ENCODE measurements around the gene GLI3. TPM values are rescaled to one million over a fixed set of nuclear protein-coding genes. Genes with fewer than 3 reads are reported as not detected.

GLI3 gene
- polyA plus RNA-seq, 4 donors: 13.3 to 17.0 (median 14.2) TPM

- no peak for DNase-seq (ENCODE audit: low read depth in 4 of 4, low spot score in 2 of 4)
Measured at GRCh38 chr7:42110333-42110732, 126.7 kb downstream of the GLI3 start.

- DNase-seq (ENCODE audit: low read depth in 4 of 4, low spot score in 2 of 4): no peak
Measured at GRCh38 chr7:42108803-42109528, 128.0 kb downstream of the GLI3 start.

DNA sequence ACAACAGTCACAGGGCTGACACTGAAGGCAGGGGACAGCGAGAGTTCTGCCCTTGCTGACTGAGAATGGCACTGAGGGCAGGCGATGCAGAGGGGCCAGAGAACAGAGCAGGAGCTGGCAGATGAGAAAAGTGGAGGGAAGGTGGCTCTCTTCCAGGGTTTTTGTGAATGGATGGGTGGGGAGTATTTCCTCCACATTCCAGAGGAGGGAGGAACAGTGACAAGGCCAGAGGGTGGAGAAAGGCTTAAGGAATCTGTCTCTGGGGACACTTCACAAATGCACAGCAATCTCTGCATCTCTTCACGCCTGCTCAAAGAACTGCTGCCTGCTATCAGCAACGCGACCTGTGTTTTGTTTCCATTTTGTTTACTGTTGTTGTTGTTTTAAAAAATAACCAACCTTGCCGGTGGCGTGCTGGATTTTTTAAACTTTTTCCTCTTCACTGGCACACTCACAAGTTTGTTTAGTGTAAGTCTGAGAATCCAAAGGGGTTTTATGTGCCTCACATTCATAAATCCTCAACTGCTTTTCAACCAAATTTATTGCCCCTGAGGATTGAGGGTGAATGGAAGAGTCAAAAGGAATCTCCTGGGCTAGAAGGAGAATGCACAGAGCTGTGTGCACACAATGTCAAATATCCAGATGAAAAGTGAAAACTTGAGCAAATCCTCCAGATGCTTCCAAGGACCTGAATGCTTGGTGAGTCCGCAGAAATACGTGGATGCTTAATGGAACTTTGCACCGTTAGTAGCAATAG is 129.3 kb downstream of the GLI3 start:
- no peak for DNase-seq (ENCODE audit: low read depth in 4 of 4, low spot score in 2 of 4)

DNA sequence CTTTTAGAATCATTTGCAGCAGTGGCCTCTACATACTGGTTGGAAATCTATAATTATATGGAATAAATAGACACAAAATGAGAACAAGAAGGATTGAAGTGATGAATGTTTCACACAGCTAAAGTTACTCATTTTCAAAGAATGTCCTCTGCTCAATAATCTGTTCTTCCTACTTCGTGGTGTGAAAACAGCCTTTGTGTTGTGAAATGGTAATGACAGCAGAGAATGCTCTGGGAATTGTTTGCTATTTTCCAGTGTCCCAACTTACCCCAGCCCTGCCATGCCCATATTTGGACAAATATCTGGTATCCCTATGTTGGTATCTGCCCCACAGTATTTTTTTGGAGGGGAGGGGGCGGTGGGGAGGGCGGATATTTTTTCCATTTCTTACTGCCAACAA is 130.4 kb downstream of the GLI3 start:
- no peak for DNase-seq (ENCODE audit: low read depth in 4 of 4, low spot score in 2 of 4)

DNA sequence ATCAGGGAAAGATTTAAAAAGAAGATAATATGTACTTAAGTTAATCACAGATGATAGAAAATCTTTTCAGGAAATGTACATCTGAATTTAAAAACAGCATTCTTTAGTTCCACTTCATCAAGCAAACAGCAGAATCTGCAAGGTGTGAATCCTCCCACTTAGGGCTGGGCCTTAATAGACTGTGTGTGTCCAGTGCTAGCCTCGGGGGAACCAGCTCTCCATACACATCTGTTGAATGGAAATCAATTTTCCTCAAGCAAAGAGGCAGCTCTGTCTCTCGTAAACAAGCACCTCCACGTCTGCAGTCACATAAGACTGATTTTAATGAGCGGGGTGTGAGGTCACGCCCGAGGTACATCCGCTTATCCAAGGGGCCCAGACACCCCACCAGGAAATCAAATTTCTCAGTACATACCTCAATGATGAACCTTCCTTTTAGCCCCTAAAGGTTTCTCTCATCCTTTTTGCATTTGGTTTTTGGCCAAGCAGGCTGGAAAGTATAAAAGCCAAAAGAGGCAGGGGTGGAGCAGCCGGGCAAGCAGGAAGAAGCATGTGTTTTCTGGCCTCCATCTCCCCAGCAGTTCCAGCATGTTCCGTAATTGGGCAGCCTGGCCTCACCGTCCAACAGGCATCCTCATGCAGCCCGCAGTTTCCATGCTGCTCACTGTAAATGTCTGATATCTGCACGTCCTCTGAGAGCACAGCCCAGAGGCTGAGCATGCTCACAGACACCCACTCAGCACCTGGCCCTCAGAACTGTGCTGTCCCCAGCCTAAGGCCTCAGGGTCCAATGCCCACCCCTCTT is 131.3 kb downstream of the GLI3 start:
- DNase-seq (ENCODE audit: low read depth in 4 of 4, low spot score in 2 of 4): no peak

DNA sequence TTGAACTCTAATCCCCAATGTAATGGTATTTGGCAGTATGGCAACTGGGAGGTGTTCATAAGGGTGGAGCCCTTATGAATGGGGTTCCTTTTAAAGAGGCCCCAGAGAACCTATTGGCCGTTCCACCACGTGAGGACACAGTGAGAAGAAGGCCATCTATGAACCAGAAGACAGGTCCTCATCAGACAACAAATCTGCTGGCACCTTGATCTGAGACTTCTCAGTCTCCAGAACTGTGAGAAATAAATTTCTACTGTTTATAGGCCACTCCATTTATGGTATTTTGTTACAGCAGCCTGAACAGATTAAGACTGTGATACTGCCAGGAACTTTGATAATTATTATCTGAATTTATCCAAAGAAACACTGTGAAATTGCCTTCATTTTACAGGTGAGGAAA is 132.3 kb downstream of the GLI3 start:
- DNase-seq (ENCODE audit: low read depth in 4 of 4, low spot score in 2 of 4): no peak

DNA sequence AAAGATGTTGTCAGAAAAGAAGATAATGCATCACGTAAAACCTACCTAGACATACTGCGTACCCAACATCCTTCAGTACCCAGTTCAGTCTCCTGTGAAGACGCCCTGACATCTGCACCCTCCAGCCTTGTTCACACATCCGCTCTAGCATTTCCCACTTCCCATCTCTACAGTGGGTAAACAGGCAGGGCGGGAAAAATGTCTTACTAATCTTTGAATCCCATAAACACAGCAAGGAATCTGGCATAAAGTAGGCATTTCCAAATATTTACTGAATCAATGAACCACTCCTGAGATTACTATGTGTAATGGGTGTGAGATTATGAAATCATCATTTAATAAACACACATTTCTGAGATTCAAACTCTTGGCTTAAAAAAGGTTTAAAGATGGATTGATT is 132.8 kb downstream of the GLI3 start:
- no peak for DNase-seq (ENCODE audit: low read depth in 4 of 4, low spot score in 2 of 4)

DNA sequence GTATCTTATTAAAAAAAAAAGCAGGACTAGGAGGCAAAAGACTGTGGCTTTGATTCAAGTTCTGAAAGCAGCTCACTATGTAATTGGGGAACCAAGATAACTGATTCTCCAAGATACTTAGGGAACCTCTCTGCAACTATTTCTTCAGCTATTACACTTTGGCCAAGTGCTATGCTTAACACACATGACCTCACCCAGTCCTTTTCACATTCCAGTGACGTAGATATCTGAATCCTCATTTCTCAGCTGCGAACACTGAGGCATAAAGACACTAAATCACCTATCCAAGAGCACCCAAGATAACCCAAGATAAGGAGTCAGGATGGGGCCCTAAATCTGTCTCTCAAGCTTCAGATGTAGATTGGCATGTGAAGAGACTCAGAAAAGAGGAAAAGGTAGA is 133.6 kb downstream of the GLI3 start:
- DNase-seq (ENCODE audit: low read depth in 4 of 4, low spot score in 2 of 4): no peak

- no peak for DNase-seq (ENCODE audit: low read depth in 4 of 4, low spot score in 2 of 4)
Measured at GRCh38 chr7:42103020-42103419, 134.0 kb downstream of the GLI3 start.

- no peak for DNase-seq (ENCODE audit: low read depth in 4 of 4, low spot score in 2 of 4)
Measured at GRCh38 chr7:42102301-42102700, 134.7 kb downstream of the GLI3 start.

DNA sequence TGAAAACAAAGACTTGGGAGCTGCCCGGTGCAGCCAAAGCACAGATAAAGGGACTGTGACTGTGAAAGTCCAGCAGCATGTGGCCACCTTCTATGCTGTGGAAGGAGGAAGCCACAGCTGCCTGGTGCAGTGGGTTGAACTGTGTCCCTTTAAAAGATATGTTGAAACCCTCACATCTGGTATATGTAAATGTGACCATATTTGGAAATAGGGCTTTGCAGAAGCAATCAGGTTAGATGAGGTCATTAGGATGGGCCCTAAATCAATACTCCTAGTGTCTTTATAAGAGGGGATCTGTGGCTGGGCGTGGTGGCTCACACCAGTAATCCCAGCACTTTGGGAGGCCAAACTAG is 136.9 kb downstream of the GLI3 start:
- DNase-seq (ENCODE audit: low read depth in 4 of 4, low spot score in 2 of 4): no peak

DNA sequence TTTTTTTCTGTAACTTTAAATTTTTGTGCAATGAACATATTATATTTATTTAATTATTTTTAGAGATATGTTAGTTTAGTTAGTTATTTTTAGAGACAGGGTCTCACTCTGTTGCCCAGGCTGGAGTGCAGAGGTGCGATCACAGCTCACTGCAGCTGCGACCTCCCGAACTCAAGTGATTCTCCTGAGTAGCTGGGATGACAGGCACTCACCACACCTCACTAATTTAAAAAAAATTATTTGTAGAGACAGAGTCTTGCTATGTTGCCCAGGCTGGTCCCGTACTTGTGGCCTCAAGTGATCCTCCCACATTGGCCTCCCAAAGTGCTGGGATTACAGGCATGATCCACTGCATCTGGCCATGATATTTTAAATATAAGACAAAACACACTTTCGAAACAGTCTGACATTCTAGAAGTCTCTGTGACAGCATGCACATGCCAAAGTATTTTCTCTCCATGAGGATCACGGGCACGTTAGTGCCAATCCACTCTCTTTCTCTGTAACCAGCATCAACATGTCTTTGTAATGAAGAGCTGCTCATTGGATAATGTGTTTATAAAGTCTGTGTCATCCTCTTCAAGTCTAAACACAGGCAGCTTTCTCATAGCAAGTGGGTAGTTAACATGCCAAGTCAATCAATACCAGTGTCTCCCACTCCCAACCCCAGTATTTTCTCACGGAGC is 137.4 kb downstream of the GLI3 start:
- no peak for DNase-seq (ENCODE audit: low read depth in 4 of 4, low spot score in 2 of 4)

GRCh38 chr7:42099066-42099465 is 137.9 kb downstream of the GLI3 start:
- DNase-seq (ENCODE audit: low read depth in 4 of 4, low spot score in 2 of 4): no peak

DNA sequence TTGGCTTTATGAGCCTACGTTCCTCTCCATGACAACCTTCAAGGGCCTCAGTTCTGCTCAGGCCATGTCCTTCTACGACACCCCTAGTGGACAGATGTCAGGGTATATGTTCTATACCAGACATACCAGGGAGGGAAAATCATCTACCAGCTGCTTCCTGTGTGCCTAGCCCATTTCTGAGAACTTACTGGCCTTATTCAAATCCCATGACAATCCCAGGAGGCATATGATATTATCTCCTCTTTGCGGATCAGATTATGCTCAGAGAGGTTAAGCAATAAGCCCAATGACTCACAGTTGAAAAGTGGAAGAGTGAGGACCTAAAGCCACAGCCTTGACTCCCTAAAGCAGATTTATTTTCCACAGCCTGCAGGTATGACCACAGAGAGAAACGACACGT is 139.3 kb downstream of the GLI3 start:
- DNase-seq (ENCODE audit: low read depth in 4 of 4, low spot score in 2 of 4): no peak

DNA sequence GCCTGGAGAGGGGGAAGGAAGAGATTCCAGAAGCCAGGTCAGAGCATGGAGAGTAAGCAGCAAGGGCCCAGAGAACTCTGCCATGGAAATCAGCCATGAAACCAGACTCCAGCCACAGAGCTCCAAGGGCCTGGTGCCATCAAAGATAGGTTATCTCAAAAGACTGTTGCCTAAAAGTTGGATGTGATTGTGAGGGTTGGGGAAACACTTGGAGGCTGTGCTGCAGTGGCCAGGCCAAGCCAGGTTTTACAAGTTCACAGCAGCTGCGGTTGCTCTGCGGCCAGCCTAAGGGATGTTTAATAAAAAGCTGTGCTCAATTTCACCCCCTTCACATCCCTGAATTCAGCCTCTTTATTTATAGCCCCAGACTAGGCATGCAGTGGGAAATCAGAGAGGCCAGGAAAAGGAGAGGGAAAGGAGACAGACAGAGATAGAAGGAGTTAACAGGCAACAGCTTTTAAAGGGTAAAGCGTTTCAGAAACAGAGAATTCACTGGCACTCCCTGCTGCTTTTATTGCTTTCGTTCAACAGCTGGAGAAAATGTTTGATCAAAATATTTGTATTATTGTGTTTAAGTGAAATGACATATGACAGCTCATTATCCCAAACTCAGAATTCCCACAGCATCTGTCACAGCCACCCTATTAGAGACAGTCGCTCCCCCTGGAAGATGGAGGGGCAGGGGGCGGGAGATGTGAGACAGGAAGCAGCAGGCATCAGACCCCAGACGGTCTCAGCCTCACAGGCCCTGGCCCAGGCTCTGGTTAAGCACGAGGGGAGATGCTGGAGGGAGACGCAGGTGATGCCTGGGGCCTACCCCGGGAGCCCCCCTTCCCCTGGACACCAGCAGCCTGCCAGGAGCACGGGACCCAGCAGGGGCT is 140.1 kb downstream of the GLI3 start:
- no peak for DNase-seq (ENCODE audit: low read depth in 4 of 4, low spot score in 2 of 4)

DNA sequence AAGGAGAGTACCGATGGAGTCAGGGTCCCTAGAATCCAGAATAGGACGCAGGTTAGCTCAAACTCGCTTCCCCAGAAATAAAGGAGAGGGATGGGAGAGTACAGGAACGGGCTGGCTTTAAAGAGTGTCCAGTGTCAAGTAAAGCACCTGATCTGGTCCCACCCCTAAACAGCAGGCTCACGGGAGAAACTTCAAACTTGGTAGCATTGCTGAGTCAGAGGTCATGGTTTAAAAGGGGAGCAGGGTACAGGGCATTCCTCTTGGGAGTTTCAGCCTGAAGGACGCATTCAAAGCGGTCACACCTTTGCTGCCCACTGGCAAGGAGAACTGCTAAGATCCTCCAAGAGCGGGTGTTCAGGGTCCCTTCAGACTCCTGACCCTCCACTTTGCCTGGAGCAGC is 140.7 kb downstream of the GLI3 start:
- DNase-seq (ENCODE audit: low read depth in 4 of 4, low spot score in 2 of 4): no peak

GRCh38 chr7:42095791-42096190 is 141.2 kb downstream of the GLI3 start:
- DNase-seq (ENCODE audit: low read depth in 4 of 4, low spot score in 2 of 4): no peak

GRCh38 chr7:42093349-42093905 is 143.6 kb downstream of the GLI3 start:
- DNase-seq (ENCODE audit: low read depth in 4 of 4, low spot score in 2 of 4): no peak

- DNase-seq (ENCODE audit: low read depth in 4 of 4, low spot score in 2 of 4): peak; percentile 57 to 69 (median 65)
Measured at GRCh38 chr7:42091461-42092291, 145.3 kb downstream of the GLI3 start.

All from left renal cortex interstitium (tissue), 4 donors.